GM12891 (cell line): ENCODE data around the gene LRRTM3.

Experiments
- POLR2A ChIP-seq: IDR thresholded peaks from 2 replicates; pipeline ENCODE4 v1.6.1; 2011; ENCODE audit warnings: low read depth, low read length, control low read depth
- POLR2AphosphoS5 ChIP-seq: IDR thresholded peaks from 2 replicates; pipeline ENCODE4 v1.6.1; 2011; ENCODE audit warnings: low read depth, low read length, control low read depth

GRCh38 chr10:66919248-66919647, 6.6 kb upstream of the LRRTM3 start:
- TF ChIP-seq POLR2A (no peak), POLR2AphosphoS5 (no peak)
